Measurements from ENCODE around the gene PRIM2.
"Not testable (repeated sequence)": the region's sequence is repeated elsewhere in the genome, so short reads cannot be mapped to it uniquely, and the experiment has no call there.

Gene PRIM2

GRCh38 chr6:57317060-57317943 is at the start of gene PRIM2:
TSS of gene PRIM2 (plus strand) at chr6:57317630. CDS start at chr6:57318446, 816 bp downstream.
- peak; percentile 68 for DNase-seq

DNA sequence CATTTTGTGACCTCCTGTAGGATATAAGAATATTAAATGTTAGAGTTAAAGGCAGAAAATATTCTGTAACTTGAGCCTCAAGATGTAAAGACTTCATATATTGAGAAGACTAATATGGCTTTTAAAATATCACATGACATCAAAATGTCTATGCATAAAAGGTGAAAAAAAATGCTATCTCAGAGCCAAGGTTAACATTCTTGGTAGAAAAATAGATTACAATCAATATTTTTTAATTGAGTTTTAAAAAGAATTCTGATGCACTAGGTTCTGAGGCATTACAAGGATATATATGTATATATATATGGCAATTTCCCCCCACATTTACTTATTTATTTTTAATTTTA is 49.2 kb upstream of the PRIM2 start:
- DNase-seq, result no peak

DNA sequence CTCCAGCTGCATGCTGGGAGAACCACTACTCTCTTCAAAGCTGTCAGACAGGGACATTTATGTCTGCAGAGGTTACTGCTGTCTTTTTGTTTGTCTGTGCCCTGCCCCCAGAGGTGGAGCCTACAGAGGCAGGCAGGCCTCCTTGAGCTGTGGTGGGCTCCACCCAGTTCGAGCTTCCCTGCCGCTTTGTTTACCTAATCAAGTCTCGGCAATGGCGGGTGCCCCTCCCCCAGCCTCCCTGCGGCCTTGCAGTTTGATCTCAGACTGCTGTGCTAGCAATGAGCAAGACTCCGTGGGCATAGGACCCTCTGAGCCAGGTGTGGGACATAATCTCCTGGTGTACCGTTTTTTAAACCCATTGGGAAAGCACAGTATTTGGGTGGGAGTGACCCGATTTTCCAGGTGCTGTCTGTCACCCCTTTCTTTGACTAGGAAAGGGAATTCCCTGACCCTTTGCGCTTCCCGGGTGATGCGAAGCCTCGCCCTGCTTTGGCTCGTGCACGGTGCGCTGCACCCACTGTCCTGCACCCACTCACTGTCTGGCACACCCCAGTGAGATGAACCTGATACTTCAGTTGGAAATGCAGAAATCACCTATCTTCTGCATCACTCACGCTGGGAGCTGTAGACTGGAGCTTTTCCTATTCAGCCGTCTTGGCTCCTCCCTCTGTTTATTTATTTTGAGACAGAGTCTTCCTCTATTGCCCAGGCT is 43.2 kb upstream of the PRIM2 start:
- not testable (repeated sequence) for DNase-seq

DNA sequence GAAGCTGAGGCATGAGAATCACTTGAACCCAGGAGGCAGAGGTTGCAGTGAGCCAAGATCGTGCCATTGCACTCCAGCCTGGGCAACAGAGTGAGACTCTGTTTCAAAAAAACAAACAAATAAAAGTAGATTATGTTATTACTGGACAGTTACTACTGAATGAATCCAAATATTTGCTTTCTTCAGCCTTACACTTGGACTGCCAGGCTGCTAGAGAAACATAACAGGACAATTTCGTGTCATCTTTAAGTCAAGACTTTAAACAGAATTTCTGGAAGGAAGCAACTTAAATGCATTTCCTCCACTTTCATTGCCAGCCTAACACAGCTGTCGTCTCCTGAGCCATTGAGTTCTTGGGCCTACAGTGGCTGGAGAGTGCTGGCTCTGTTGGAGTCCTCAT is 42.0 kb upstream of the PRIM2 start:
- DNase-seq, result no peak

DNA sequence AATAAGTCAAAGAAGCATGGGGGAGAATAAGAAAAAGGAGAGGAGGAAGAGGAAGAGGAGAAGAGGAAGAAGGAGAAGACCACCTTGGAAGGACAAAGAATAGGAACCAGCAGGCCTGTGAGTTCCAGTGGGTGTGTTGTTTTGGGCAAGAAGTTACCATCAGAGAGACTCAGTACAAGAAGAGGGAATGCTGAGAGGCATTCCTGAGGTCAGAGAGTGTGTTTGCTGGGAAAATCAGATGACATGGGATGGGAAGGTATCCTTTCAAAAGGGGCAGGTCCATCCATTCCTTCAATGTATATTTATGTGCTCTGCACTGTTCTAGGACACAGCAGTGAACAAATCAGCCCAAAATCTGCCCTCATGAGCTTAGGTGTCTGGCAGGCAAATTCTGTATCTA is 40.5 kb upstream of the PRIM2 start:
- no peak for DNase-seq

DNA sequence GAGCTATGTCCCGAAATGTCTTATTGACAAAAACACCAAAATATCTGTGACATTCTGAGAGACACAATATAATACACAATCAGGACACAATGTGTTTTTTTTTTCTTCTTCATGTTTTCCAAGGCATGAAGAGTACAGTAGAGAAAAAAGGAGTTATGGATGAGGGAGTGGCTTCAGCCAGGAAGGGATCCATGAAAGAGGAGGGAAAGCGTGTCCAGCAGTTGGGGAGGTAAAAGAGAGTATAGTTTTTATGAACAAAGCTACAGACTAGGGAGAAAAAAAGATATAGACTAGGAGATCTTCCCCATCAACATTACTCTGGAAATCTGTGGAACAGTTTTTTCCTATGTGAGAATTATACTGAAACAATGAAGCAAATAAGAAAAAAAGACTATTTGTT is 38.9 kb upstream of the PRIM2 start:
- no peak for DNase-seq

- DNase-seq, result no peak
Observed at GRCh38 chr6:57279013-57279412, 38.4 kb upstream of the PRIM2 start.

GRCh38 chr6:57283106-57283505 is 34.3 kb upstream of the PRIM2 start:
- no peak for DNase-seq

GRCh38 chr6:57283911-57284455 is 33.4 kb upstream of the PRIM2 start:
- no peak for DNase-seq

DNA sequence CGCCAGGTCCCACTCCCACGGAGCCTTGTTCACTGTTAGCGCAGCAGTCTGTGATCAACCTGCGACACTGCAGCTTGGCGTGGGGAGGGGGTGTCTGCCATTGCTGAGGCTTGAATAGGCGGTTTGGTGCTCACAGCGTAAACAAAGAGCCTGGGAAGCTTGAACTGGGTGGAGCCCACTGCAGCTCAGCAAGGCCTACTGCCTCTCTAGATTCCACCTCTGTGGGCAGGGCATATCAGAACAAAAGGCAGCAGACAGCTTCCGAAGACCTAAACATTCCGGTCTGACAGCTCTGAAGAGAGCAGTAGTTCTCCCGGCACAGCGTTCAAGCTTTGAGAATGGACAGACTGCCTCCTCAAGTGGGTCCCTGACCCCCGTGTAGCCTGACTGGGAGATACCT is 29.3 kb upstream of the PRIM2 start:
- DNase-seq, result not testable (repeated sequence)

DNA sequence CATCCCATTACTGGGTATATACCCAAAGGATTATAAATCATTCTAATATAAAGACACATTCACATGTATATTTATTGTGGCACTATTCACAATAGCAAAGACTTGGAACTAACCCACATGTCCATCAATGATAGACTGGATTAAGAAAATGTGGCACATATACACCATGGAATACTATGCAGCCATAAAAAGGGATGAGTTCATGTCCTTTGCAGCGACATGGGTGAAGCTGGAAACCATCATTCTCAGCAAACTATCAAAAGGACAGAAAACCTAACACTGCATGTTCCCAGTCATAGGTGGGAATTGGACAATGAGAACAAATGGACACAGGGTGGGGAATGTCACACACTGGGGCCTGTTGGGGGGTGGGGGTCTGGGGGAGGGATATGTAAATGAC is 24.0 kb upstream of the PRIM2 start:
- DNase-seq, result not testable (repeated sequence)

DNA sequence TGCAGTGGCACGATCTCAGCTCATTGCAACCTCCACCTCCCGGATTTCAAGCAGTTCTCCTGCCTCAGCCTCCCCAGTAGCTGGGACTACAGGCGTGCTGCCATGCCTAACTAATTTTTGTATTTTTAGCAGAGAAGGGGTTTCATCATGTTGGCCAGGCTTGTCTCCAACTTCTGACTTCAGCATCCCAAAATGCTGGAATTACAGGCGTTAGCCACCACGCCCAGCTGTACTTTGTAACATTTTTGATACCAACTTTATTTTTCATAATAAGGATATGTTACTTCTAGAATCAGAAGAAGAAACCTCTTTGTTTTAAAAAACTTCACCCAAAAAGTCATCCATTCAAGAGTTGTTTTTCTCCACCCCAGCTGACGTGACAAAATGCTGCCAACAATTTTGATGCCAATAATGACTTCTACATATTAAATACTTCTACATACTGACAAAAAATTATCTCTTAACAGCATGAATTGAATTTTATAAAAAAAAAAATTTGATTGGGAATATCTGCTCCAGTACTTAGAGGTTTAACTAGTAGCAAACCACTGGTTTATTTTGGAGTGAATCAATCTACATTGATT is 22.5 kb upstream of the PRIM2 start:
- peak; percentile 74 for DNase-seq

DNA sequence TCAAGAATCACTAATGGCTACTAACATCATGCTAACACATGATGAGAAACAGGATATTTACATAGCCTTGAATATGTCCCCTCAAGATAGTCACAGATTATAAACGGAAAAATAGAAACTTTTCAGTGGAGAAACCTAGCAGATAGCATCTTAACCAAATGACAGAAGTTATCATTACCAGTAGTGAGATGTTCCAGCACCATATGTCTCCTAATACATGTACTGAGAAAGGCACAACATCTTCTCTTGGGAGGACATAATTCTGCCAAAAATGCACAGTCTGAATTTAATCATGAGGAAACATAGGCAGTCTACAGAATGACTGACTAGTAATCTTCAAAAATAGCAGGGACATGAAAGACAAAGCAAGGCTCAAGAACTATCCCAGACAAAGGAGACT is 19.9 kb upstream of the PRIM2 start:
- peak; percentile 81 for DNase-seq

- DNase-seq, result peak; percentile 90
Observed at GRCh38 chr6:57298741-57299140, 18.7 kb upstream of the PRIM2 start.

- DNase-seq, result no peak
Observed at GRCh38 chr6:57301757-57302156, 15.7 kb upstream of the PRIM2 start.

- no peak for DNase-seq
Observed at GRCh38 chr6:57302477-57302876, 15.0 kb upstream of the PRIM2 start.

DNA sequence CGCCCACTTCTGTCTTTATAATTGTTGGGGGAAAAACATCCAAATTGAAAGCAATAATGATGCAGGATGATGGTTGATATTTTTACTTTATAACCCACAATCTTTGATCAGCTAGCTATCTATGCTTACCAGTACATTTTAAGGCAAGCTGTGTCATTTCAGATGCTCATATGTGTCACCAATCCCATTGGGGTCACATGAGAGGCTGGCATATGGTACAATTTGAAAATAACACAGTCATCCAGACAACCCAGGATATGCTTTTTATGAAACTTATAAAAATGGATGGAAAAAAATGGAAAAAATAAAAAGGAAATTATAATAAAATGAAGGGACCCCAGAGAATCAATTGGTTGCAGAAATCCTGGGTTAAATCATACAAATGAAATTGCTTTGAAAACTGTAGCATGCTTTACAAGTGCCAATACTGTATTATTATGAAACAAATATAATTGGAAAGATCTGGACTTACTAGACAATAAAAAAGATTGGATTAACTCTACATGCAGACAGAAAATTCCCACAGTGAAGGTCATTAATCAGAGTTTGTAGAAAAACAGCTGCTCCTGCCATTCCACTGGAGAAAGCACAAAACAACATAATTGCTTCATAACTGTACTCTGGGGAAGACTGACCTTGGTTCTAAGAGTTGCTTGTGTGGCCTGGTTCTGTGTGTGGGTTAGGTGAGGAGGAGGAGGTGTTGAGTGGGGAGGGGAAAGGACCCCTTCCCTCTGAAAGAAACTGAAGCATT is 13.3 kb upstream of the PRIM2 start:
- DNase-seq, result peak; percentile 45

GRCh38 chr6:57305107-57305506 is 12.3 kb upstream of the PRIM2 start:
- peak; percentile 48 for DNase-seq

GRCh38 chr6:57305761-57306160 is 11.7 kb upstream of the PRIM2 start:
- peak; percentile 60 for DNase-seq

GRCh38 chr6:57306273-57306672 is 11.2 kb upstream of the PRIM2 start:
- no peak for DNase-seq

- no peak for DNase-seq
Observed at GRCh38 chr6:57307850-57308249, 9.6 kb upstream of the PRIM2 start.

GRCh38 chr6:57308755-57309154 is 8.7 kb upstream of the PRIM2 start:
- DNase-seq, result not testable (repeated sequence)
